ENCODE measurements around the gene ST14. TPM values are rescaled to one million over a fixed set of nuclear protein-coding genes. Genes with fewer than 3 reads are reported as not detected.

ST14 gene
- total and polyA plus RNA-seq, 9 donors, result 0.30 to 8.5 (median 0.73) TPM

- Histone ChIP-seq H3K9me3 (replicated peaks; ENCODE audit: control insufficient read depth, low read depth, low read length) (no peaks in the 10 kb centered on the region), H3K4me1 (ENCODE audit: control insufficient read depth, insufficient read depth, low read length) (no peaks in the 10 kb centered on the region), H3K27ac (ENCODE audit: low read length) (no peak overlapping the region), H3K36me3 (ENCODE audit: control insufficient read depth, insufficient read depth, low read length) (peaks cover 64% of the 10 kb centered on the region), H3K27me3 (ENCODE audit: control insufficient read depth, insufficient read depth, low read length) (no peaks in the 10 kb centered on the region), H3K4me3 (ENCODE audit: low read length) (no peak overlapping the region)
- DNase-seq, result no peak
- WGBS (ENCODE audit: insufficient coverage), result 88% methylated on average over 5 of the region's 8 CpGs
These were observed 25.9 kb upstream of the ST14 start for GRCh38 chr11:130133716-130134115.

GRCh38 chr11:130136107-130136506 lies 23.5 kb upstream of the ST14 start:
- Histone ChIP-seq H3K36me3 (ENCODE audit: control insufficient read depth, insufficient read depth, low read length) (peaks cover 60% of the 10 kb centered on the region), H3K9me3 (replicated peaks; ENCODE audit: control insufficient read depth, low read depth, low read length) (no peaks in the 10 kb centered on the region), H3K4me1 (ENCODE audit: control insufficient read depth, insufficient read depth, low read length) (no peaks in the 10 kb centered on the region), H3K27me3 (ENCODE audit: control insufficient read depth, insufficient read depth, low read length) (no peaks in the 10 kb centered on the region), H3K4me3 (ENCODE audit: low read length) (no peak overlapping the region), H3K27ac (ENCODE audit: low read length) (no peak overlapping the region)
- 69% methylated on average over 5 of the region's 7 CpGs for WGBS (ENCODE audit: insufficient coverage)
- no peak for DNase-seq

GRCh38 chr11:130137999-130138398 lies 21.6 kb upstream of the ST14 start:
- Histone ChIP-seq H3K36me3 (ENCODE audit: control insufficient read depth, insufficient read depth, low read length) (peaks cover 67% of the 10 kb centered on the region), H3K27ac (ENCODE audit: low read length) (no peak overlapping the region), H3K4me3 (ENCODE audit: low read length) (no peak overlapping the region), H3K4me1 (ENCODE audit: control insufficient read depth, insufficient read depth, low read length) (no peaks in the 10 kb centered on the region), H3K9me3 (replicated peaks; ENCODE audit: control insufficient read depth, low read depth, low read length) (no peaks in the 10 kb centered on the region), H3K27me3 (ENCODE audit: control insufficient read depth, insufficient read depth, low read length) (no peaks in the 10 kb centered on the region)
- 100% methylated on average over 5 of the region's 9 CpGs for WGBS (ENCODE audit: insufficient coverage)
- DNase-seq, result no peak

- no peak for DNase-seq
- WGBS (ENCODE audit: insufficient coverage), result 83% methylated on average over 9 of the region's 13 CpGs
- Histone ChIP-seq H3K4me3 (ENCODE audit: low read length) (no peak overlapping the region), H3K27ac (ENCODE audit: low read length) (no peak overlapping the region), H3K27me3 (ENCODE audit: control insufficient read depth, insufficient read depth, low read length) (no peaks in the 10 kb centered on the region), H3K9me3 (replicated peaks; ENCODE audit: control insufficient read depth, low read depth, low read length) (no peaks in the 10 kb centered on the region), H3K4me1 (ENCODE audit: control insufficient read depth, insufficient read depth, low read length) (no peaks in the 10 kb centered on the region), H3K36me3 (ENCODE audit: control insufficient read depth, insufficient read depth, low read length) (peaks cover 66% of the 10 kb centered on the region)
These were observed 20.2 kb upstream of the ST14 start for GRCh38 chr11:130139401-130139800.

GRCh38 chr11:130141561-130142341 lies 17.8 kb upstream of the ST14 start:
- H3K4me1 ChIP-seq (ENCODE audit: control insufficient read depth, insufficient read depth, low read length), result peaks cover 2% of the 10 kb centered on the region

GRCh38 chr11:130144141-130144540 lies 15.4 kb upstream of the ST14 start:
- no peak for DNase-seq
- peaks cover 37% of the 10 kb centered on the region for H3K36me3 ChIP-seq (ENCODE audit: control insufficient read depth, insufficient read depth, low read length)
- H3K27ac ChIP-seq (ENCODE audit: low read length), result no peak overlapping the region
- no peak overlapping the region for H3K4me3 ChIP-seq (ENCODE audit: low read length)
- H3K27me3 ChIP-seq (ENCODE audit: control insufficient read depth, insufficient read depth, low read length), result no peaks in the 10 kb centered on the region
- WGBS (ENCODE audit: insufficient coverage), result 38% methylated on average over 5 of the region's 10 CpGs
- no peaks in the 10 kb centered on the region for H3K9me3 ChIP-seq (replicated peaks; ENCODE audit: control insufficient read depth, low read depth, low read length)
- peaks cover 2% of the 10 kb centered on the region for H3K4me1 ChIP-seq (ENCODE audit: control insufficient read depth, insufficient read depth, low read length)

More at GRCh38 chr11:130141561-130142341, 17.8 kb upstream of the ST14 start:
- Histone ChIP-seq H3K36me3 (ENCODE audit: control insufficient read depth, insufficient read depth, low read length) (peaks cover 47% of the 10 kb centered on the region), H3K27me3 (ENCODE audit: control insufficient read depth, insufficient read depth, low read length) (no peaks in the 10 kb centered on the region), H3K9me3 (replicated peaks; ENCODE audit: control insufficient read depth, low read depth, low read length) (no peaks in the 10 kb centered on the region), H3K4me3 (ENCODE audit: low read length) (no peak overlapping the region), H3K27ac (ENCODE audit: low read length) (no peak overlapping the region)
- no peak for DNase-seq
- WGBS (ENCODE audit: insufficient coverage), result 83% methylated on average over 17 of the region's 19 CpGs

GRCh38 chr11:130144861-130145281 lies 14.7 kb upstream of the ST14 start:
- peak overlapping the region; percentile 33 for H3K27ac ChIP-seq (ENCODE audit: low read length)
- no CpG with 5 or more reads among the region's 7 CpGs for WGBS (ENCODE audit: insufficient coverage)
- H3K4me1 ChIP-seq (ENCODE audit: control insufficient read depth, insufficient read depth, low read length), result peaks cover 2% of the 10 kb centered on the region
- H3K27me3 ChIP-seq (ENCODE audit: control insufficient read depth, insufficient read depth, low read length), result no peaks in the 10 kb centered on the region
- H3K36me3 ChIP-seq (ENCODE audit: control insufficient read depth, insufficient read depth, low read length), result peaks cover 31% of the 10 kb centered on the region
- DNase-seq, result peak; percentile 85
- H3K9me3 ChIP-seq (replicated peaks; ENCODE audit: control insufficient read depth, low read depth, low read length), result no peaks in the 10 kb centered on the region
- no peak overlapping the region for H3K4me3 ChIP-seq (ENCODE audit: low read length)

GRCh38 chr11:130145311-130145812 lies 14.2 kb upstream of the ST14 start:
- Histone ChIP-seq H3K36me3 (ENCODE audit: control insufficient read depth, insufficient read depth, low read length) (peaks cover 29% of the 10 kb centered on the region), H3K9me3 (replicated peaks; ENCODE audit: control insufficient read depth, low read depth, low read length) (no peaks in the 10 kb centered on the region), H3K27me3 (ENCODE audit: control insufficient read depth, insufficient read depth, low read length) (no peaks in the 10 kb centered on the region), H3K27ac (ENCODE audit: low read length) (peak overlapping the region; percentile 33), H3K4me3 (ENCODE audit: low read length) (no peak overlapping the region), H3K4me1 (ENCODE audit: control insufficient read depth, insufficient read depth, low read length) (peaks cover 2% of the 10 kb centered on the region)
- WGBS (ENCODE audit: insufficient coverage), result 100% methylated on average over 1 of the region's 3 CpGs
- no peak for DNase-seq

- Histone ChIP-seq H3K9me3 (replicated peaks; ENCODE audit: control insufficient read depth, low read depth, low read length) (no peaks in the 10 kb centered on the region), H3K27me3 (ENCODE audit: control insufficient read depth, insufficient read depth, low read length) (no peaks in the 10 kb centered on the region), H3K4me3 (ENCODE audit: low read length) (no peak overlapping the region), H3K36me3 (ENCODE audit: control insufficient read depth, insufficient read depth, low read length) (peaks cover 29% of the 10 kb centered on the region), H3K4me1 (ENCODE audit: control insufficient read depth, insufficient read depth, low read length) (peaks cover 2% of the 10 kb centered on the region), H3K27ac (ENCODE audit: low read length) (peak overlapping the region; percentile 6)
- no peak for DNase-seq
- 83% methylated on average over 10 of the region's 15 CpGs for WGBS (ENCODE audit: insufficient coverage)
These were observed 13.4 kb upstream of the ST14 start for GRCh38 chr11:130145975-130146776.

GRCh38 chr11:130146796-130147195 lies 12.8 kb upstream of the ST14 start:
- no peaks in the 10 kb centered on the region for H3K27me3 ChIP-seq (ENCODE audit: control insufficient read depth, insufficient read depth, low read length)
- 83% methylated on average over 5 of the region's 5 CpGs for WGBS (ENCODE audit: insufficient coverage)
- H3K9me3 ChIP-seq (replicated peaks; ENCODE audit: control insufficient read depth, low read depth, low read length), result no peaks in the 10 kb centered on the region
- peak; percentile 85 for DNase-seq
- H3K4me1 ChIP-seq (ENCODE audit: control insufficient read depth, insufficient read depth, low read length), result peaks cover 2% of the 10 kb centered on the region
- no peak overlapping the region for H3K27ac ChIP-seq (ENCODE audit: low read length)
- H3K4me3 ChIP-seq (ENCODE audit: low read length), result no peak overlapping the region
- H3K36me3 ChIP-seq (ENCODE audit: control insufficient read depth, insufficient read depth, low read length), result peaks cover 23% of the 10 kb centered on the region

Data from muscle of leg (tissue), 11 donors.